Measurements from ENCODE around the gene ACADSB. TPM values are rescaled to one million over a fixed set of nuclear protein-coding genes. Genes with fewer than 3 reads are reported as not detected.

Gene ACADSB
- total and polyA plus RNA-seq, 10 donors = 5.1 to 23.9 (median 14.3) TPM

- peaks cover 0 to 15% (median 0%) of the 10 kb centered on the region in 7 donors for H3K27me3 ChIP-seq (replicated peaks in 1 of 7)
- no peaks in the 10 kb centered on the region for H3K36me3 ChIP-seq
- intact Hi-C loops (cut with DNase I; ENCODE audit: low total_unique reads) = no loop called here
- H3K27ac ChIP-seq = no peak overlapping the region
- no peaks in the 10 kb centered on the region for H3K9me3 ChIP-seq
- no peaks in the 10 kb centered on the region for H3K4me1 ChIP-seq
- H3K4me3 ChIP-seq = no peak overlapping the region
- TF ChIP-seq POLR2AphosphoS5 (IDR thresholded peaks at IDR 0.05) (no peak), POLR2A (IDR thresholded peaks at IDR 0.05) (no peak), CTCF (IDR thresholded peaks at IDR 0.05 in 8 of 11, conservative IDR thresholded peaks at IDR 0.05 in 3 of 11) (no peak)
- WGBS, 5 donors = 85 to 95% (median 89%) methylated on average over 2 of the region's 2 CpGs
- DNase-seq = no peak
Observed at GRCh38 chr10:123061865-123062264, 53.1 kb downstream of the ACADSB start.

DNA sequence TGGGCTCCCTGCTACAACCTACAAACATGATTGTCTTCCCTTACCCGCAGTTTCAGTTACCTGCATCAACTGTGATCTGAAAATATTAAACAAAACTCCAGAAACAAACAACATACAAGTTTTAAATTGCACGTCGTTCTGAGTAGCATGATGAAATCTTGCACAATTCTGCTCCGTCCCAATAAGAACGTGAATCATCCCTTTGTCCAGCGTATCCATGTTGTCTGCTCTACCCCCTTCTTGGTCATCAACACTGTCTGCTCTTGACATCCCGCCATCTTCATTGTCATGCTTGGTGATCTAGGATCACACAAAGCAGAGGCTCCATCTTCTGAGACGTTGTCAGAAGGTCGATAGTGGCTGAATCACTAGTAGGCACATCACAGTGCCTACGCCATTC is 53.9 kb downstream of the ACADSB start:
- TF ChIP-seq POLR2AphosphoS5 (IDR thresholded peaks at IDR 0.05) (no peak), POLR2A (IDR thresholded peaks at IDR 0.05) (no peak)
- H3K4me3 ChIP-seq = no peak overlapping the region
- DNase-seq = no peak
- 81 to 90% (median 82%) methylated on average over 10 of the region's 10 CpGs for WGBS, 5 donors
- H3K27me3 ChIP-seq (replicated peaks in 1 of 7) = peaks cover 0 to 15% (median 0%) of the 10 kb centered on the region in 7 donors
- no peaks in the 10 kb centered on the region for H3K9me3 ChIP-seq
- no peaks in the 10 kb centered on the region for H3K36me3 ChIP-seq
- intact Hi-C loops (cut with DNase I; ENCODE audit: low total_unique reads) = no loop called here
- no peak overlapping the region for H3K27ac ChIP-seq
- H3K4me1 ChIP-seq = no peaks in the 10 kb centered on the region

- Histone ChIP-seq H3K36me3 (no peaks in the 10 kb centered on the region), H3K4me3 (no peak overlapping the region), H3K27me3 (replicated peaks in 1 of 7) (peaks cover 0 to 32% (median 0%) of the 10 kb centered on the region in 7 donors), H3K9me3 (no peaks in the 10 kb centered on the region), H3K4me1 (no peaks in the 10 kb centered on the region), H3K27ac (no peak overlapping the region)
- WGBS, 5 donors = 88 to 91% (median 89%) methylated on average over 10 of the region's 10 CpGs
- TF ChIP-seq CTCF (IDR thresholded peaks at IDR 0.05 in 8 of 11, conservative IDR thresholded peaks at IDR 0.05 in 3 of 11) (no peak), POLR2AphosphoS5 (IDR thresholded peaks at IDR 0.05) (no peak), POLR2A (IDR thresholded peaks at IDR 0.05) (no peak)
- intact Hi-C loops (cut with DNase I; ENCODE audit: low total_unique reads) = no loop called here
- no peak for DNase-seq
Observed at GRCh38 chr10:123068087-123068853, 59.5 kb downstream of the ACADSB start.

DNA sequence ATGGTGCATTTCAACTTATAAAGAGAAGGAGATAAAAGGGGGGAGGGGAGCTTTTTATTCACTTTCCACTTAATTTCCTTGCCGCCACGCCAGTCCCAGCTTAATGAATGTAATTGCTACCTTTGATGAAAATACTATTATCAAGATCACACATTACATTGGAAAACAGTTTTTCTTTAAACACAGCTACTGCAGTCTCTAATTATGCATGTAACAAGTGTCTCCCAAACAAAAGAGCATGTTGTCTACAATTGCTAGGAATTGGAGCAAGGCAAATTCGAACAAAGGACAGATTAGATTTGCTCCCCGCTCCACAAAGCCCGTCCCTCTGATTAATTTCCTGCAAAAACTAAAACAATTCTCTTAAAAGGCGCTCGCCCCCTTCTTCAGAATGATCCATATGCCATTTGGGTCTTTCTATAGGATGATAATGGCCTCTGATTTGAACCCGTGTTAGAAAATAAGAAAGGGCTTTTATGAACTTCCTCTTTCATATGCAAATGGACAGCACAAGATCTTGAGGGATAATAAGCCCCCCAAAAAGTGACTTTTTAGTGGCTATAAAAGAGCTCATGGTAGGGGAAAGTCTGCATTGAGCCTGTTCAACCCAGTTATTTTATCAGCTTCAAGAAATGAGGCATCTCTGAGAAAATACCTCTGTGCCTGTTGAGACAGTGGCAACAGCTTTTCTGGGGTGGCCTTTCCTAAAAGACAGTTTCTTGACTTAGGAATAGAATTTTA is 60.6 kb downstream of the ACADSB start:
- no peaks in the 10 kb centered on the region for H3K4me1 ChIP-seq
- H3K4me3 ChIP-seq = no peak overlapping the region
- H3K27ac ChIP-seq = no peak overlapping the region
- no peak for DNase-seq
- no peaks in the 10 kb centered on the region for H3K9me3 ChIP-seq
- intact Hi-C loops (cut with DNase I; ENCODE audit: low total_unique reads) = no loop called here
- no peak for TF ChIP-seq CTCF (IDR thresholded peaks at IDR 0.05 in 8 of 11, conservative IDR thresholded peaks at IDR 0.05 in 3 of 11)
- 66 to 76% (median 68%) methylated on average over 8 of the region's 8 CpGs for whole genome bisulfite sequencing, 5 donors
- peaks cover 0 to 37% (median 0%) of the 10 kb centered on the region in 7 donors for H3K27me3 ChIP-seq (replicated peaks in 1 of 7)
- no peaks in the 10 kb centered on the region for H3K36me3 ChIP-seq

Data from spleen (tissue), 11 donors.